Breast epithelium (tissue), 3 donors: ENCODE results near the gene TMCO6.

ENCODE experiments used
- POLR2A ChIP-seq: fragments of 450-650 bp; IDR thresholded peaks from one replicate; pipeline ENCODE4 v1.6.1; 2016; ENCODE audit warnings: antibody characterized with exemption, mild to moderate bottlenecking, moderate library complexity
- POLR2AphosphoS5 ChIP-seq, 3 donors: sonication (generic); formaldehyde crosslinking; IDR thresholded peaks; one replicate each; pipeline ENCODE4 v1.6.1; 2017; ENCODE audit warnings: antibody characterized with exemption in 3 of 3
- TF ChIP-seq, protein P1 (sequence below), 3 donors: fragments of 450-650 bp; IDR thresholded peaks; one replicate each; pipeline ENCODE4 v1.5.1; 2016 to 2017; ENCODE audit warnings: antibody characterized with exemption in 3 of 3, mild to moderate bottlenecking in 3 of 3, moderate library complexity in 3 of 3

DNA sequence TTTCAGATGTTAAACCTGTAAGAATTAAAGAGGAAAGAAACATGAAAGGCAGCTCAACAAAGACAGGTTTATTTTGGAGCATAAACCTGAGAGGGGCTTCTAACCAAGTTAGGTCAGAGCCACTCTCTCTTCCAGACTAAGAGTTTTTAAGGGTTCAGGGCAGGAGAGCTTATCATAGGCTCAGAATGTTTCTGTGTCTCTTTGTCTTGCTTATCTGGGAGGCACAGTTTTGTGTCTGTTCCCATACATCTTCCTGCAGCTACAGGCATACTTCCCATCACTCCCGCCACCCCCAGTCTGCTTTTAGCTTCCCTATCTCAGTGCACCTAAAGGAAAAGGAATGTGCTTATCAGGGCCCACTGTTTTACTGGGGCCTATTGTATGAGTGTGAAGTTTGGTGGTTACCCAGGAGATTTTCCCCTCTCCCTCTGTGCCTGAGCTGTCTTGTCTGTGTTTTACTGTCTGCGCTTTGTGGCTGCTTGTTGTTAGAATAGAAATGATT, 28.2 kb upstream of the TMCO6 start:
- TF ChIP-seq, protein P1, sequence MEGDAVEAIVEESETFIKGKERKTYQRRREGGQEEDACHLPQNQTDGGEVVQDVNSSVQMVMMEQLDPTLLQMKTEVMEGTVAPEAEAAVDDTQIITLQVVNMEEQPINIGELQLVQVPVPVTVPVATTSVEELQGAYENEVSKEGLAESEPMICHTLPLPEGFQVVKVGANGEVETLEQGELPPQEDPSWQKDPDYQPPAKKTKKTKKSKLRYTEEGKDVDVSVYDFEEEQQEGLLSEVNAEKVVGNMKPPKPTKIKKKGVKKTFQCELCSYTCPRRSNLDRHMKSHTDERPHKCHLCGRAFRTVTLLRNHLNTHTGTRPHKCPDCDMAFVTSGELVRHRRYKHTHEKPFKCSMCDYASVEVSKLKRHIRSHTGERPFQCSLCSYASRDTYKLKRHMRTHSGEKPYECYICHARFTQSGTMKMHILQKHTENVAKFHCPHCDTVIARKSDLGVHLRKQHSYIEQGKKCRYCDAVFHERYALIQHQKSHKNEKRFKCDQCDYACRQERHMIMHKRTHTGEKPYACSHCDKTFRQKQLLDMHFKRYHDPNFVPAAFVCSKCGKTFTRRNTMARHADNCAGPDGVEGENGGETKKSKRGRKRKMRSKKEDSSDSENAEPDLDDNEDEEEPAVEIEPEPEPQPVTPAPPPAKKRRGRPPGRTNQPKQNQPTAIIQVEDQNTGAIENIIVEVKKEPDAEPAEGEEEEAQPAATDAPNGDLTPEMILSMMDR (IDR thresholded peaks at IDR 0.05), result no peak
- TF ChIP-seq POLR2A, result no peak
- TF ChIP-seq POLR2AphosphoS5 (IDR thresholded peaks at IDR 0.05), result no peak
